ENCODE measurements around the gene ACAD10. TPM values are rescaled to one million over a fixed set of nuclear protein-coding genes. Genes with fewer than 3 reads are reported as not detected.
"Not testable (repeated sequence)": the region's sequence is repeated elsewhere in the genome, so short reads cannot be mapped to it uniquely, and the experiment has no call there.

Gene ACAD10
- total RNA-seq (2014; rRNA removed; shearing (Covaris generic)): 11.1 and 12.4 TPM in 2 replicates

DNA sequence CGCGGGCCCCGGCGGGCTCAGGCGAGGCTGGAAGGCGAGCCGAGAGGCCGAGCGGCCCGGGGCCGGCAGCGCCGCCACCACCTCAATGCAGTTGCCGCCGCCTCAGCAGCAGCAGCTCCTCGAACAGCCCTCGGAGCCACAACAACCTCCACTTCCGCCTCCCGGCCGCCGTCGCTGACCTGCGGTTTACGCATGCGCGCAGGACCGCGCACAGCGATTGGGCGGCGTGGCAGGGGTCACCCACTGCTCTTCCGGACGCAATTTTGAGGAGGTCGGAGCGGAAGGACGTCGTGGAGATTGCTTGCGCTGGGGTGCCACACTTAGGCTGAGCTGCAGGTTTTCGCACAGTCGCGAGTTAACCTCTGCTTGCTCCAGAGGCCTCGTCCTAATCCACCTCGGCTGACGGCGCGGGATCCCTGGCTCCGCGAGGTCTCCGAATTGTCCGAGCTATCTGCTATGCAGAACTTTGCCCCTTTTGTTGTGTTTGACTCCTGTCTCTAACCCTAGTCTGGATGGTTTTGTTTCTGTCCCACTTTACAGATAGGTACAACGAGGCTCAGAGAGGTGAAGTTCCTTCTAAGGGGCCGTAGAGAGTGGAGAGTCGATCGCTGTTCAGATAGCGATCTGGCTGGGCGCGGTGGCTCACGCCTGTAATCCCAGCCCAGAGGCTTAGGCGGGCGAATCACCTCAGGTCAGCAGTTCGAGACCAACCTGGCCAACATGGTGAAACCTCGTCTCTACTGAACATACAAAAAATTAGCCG, at the start of gene ACAD10, which contains the start of gene BRAP:
Gene ACAD10, plus strand, starts transcription at position 243 of the 763 bp plus-strand sequence. CDS start 6,657 bp downstream, outside the sequence.
Gene BRAP, minus strand, starts transcription at position 146 of the 763 bp plus-strand sequence. CDS start 164 bp downstream, outside the sequence.
- DNase-seq (ENCODE audit: low spot score): peak; percentile 95

DNA sequence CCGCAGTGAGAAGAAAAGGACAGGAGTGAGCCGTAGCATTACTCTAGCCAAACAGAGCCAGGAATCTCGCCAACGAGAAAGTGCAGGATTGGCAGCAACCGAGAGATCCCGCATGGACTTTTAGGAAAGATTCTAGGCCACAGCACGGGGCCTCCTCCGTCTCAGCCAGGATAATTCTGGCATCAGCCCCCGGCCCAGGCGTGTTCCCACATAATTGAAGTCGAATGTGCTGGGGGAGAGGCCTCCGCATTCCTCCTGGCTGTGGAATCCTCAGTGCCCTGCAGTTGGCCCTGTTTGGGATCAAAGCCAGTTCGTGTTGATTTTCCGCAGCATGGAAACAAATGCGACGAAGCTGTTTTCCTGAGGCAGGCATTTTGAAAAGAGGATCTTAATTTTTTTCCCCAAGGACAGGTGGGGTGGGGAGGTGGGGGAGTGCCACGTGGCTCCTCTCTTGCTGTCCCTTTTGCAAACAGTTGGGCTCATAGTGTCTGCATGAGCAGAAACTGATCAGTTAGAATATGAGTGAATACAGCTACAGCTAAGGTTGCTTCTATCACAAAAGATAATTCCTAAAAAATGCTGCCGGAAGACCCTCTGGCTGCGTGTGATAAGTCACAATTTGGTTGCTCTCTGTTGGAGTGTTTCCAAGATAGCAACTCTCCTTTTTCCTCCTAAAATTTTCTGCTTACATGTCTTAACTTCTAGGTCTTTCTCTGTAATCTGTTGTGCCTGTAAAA, 49.5 kb upstream of the ACAD10 start:
- DNase-seq (ENCODE audit: low spot score): no peak

DNA sequence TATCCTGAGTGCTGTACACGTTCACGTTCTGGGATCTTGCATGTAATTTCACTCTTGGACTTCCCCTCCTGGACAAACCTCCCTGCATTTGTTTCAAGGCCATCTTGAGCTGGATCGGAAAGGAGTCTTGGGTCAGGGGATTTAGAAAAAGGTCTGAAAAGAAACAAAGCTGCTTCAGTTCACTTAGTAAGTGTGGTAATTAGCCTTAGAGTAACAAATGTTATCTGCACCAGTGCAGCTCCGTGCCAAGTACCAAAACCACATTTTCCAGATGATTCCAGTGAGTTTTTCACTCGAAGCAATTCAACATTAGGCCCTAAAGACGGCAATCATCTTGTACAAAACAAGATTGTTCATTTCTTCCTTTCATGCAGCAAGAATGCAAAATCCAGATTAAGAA, 47.3 kb upstream of the ACAD10 start:
- no peak for DNase-seq (ENCODE audit: low spot score)

DNA sequence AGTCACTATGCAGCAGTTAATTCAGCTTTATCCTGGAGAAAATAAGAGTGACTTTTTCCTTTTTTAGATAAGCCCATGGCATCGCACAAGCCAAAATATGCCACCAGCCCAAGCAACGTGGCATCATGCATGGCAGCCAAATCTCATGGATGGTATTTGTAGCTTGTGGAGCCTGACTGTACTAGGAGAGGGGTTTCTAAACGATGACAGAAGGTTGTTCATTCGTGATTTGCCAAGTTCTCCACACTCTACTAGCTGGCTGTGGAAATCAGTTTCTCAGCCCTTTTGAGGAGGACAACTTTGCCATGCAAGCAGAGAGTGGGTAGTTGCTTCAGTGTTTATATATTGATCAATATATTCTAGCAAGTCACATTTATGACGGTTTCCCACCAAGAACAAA, 45.3 kb upstream of the ACAD10 start:
- DNase-seq (ENCODE audit: low spot score): no peak

DNA sequence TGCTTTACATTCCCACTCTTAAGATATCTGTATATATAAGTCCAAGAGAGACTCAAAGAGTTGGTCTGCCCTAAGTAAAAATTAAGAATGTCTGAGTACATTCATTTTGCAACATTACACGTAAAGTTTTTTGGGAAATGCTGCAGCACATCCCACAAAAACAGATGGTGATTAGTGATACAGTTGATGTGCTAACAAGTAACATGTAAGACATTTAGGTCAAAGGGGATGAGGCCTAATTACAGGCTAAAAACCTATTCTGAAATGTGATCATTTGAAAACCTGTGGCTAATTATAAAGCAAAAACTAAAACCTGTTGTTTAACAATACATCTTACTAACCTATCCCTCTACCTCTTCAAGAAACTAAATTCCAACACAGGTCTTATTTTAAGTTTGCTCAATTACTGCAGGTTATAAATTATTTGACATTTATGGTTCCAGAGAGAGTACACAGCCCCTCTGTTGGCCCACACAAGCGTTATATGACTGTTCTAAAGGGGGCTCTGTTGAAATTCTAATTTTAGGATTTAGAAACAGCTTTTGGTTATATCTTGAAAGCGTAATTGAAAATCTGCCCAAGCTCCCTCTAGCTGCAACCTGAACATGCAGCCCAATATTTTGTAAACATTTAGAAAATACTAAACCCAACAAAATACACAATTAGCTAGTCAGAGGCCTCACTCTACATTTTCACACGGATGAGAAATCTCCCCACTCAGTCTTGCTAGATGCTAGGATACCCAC, 43.0 kb upstream of the ACAD10 start:
- no peak for DNase-seq (ENCODE audit: low spot score)

DNA sequence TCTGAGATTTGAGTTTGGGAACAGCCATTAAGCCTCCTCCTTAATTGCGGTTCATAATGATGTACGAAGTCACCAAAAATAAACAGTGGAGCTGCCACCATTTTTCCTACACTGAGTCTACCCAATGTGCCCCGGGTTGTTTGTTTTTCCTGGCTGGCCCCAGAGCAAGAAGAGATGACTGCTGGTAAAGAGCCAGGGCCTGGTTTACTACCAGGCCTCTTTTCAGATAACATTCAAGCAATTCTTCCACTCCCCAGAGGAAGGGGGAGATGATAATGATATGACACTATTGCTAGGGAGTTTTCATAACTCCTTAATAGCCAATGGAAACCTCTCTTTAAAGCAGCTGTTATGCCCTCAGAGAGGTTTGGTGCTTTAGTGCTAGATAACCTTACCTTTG, 42.4 kb upstream of the ACAD10 start:
- no peak for DNase-seq (ENCODE audit: low spot score)

DNA sequence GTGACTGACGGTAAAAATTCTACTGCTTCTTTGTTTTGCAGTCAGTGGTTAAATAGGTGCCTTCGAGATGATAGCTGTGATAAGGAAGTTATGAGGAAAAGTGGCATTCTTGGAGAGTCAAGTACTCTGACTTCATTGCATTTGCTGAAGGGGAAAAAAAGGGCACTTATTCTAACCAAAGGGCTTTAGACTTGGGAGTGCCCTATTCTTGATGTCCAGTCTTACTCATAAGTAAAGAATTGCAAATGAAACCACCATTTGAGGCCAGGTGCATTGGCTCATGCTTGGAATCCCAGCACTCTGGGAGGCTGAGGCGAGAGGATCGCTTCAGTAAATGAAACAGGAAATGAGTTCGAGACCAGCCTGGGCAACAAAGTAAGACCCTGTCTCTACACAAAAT, 40.4 kb upstream of the ACAD10 start:
- peak; percentile 8 for DNase-seq (ENCODE audit: low spot score)

DNA sequence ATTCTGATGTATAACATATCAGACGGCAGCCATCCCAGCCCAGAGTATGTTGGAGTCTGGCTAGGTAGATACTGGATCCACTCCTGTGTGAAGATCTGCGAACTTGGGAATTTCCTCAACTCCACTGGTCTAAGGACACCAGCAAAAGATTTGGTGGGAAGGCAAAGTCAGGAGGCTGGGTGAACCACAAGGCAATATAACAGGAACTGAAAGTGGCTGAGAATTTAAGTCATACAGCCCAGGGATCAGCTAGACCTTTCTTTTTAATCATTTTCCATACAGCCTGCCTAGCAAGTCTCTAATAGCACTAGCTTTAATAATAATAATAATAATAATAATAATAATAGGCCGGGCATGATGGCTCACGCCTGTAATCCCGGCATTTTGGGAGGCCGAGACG, 34.9 kb upstream of the ACAD10 start:
- DNase-seq (ENCODE audit: low spot score): no peak

DNA sequence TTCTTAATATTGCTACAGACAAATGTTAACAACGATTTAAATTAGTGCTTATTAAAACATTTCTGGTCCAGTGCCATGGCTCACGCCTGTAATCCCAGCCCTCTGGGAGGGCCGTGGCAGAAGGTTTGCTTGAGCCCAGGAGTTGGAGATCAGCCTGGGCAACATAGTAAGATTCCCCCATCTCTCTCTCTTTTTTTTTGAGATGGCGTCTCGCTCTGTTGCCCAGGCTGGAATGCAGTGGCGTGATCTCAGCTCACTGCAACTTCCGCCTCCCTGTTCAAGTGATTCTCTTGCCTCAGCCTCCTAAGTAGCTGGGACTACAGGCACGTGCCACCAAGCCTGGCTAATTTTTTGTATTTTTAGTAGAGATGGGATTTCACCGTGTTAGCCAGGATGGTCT, 33.3 kb upstream of the ACAD10 start:
- DNase-seq (ENCODE audit: low spot score): not testable (repeated sequence)

DNA sequence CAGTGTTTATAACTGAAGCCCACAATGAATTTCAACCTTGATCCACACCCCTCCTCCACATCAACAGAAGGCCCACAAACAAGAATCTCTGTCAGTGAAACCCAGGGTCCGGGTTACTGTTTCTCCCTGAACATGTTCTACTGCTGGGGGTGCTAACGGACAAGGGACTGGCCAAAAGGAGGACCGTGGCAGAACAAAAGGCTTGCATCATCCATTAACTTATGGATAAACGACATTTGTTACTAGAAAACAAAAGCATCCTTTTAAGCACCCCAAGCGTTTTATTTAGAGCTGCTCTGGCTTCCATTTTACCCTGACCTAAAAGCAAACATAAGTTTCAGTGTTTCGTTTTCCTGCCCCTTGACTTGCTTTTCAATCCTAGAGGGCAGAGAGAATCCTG, 32.3 kb upstream of the ACAD10 start:
- DNase-seq (ENCODE audit: low spot score): no peak

DNA sequence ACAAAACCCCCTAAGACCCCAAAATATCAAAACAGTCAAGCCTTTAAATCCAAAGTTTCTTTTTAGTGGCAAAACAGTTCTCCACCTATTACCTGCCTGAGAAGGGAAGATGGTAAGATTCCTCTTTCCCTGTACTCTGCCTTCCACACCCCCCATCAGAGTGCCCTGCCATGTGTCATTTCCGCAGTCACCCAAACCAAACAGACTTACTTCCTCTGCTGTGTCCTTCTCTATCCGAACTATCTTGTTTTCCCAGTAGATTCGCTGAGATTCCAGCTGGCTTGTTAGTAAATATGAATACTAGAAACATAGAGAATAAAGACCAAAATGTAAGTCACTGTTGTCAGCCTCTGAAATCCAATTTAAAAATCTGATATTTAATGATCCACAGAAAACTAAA, 30.5 kb upstream of the ACAD10 start:
- DNase-seq (ENCODE audit: low spot score): no peak

DNA sequence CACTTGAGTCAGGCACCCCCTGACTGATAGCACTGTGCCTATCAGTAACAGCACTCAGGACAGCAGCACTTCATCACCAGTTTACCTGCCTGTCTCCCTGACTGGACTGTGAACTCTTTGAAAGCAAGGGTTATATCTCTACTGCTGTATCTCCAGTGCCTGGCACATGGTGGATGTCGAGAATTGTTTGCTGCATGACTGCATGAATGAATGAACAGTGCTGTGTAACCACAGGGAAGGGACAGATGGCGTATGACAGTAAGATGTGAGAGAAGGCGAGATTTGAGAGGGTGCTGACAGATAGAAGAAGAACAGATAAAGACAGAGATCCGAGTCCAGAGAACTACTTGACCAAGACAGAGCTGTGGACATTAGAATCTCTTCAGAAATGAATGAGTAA, 29.8 kb upstream of the ACAD10 start:
- DNase-seq (ENCODE audit: low spot score): no peak

DNA sequence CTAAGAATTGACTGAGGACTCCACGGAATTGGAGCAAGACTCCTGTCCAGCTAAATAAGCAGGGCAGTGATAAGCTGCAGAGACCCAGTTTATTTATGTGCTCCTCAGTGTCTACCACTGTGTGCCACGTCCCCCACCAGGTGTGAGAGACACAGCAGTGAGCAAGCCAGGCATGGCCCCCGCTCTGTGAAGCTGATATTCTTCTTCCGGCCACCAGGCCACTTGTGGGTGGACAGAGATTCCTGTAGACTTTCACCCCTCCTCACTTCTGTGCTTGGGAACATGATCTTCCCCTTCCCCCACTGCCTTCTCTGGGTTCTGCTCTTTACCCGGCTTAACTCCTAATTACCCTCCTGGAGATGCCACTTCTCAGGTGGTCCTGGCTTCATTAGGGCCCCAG, 21.4 kb upstream of the ACAD10 start:
- DNase-seq (ENCODE audit: low spot score): no peak

DNA sequence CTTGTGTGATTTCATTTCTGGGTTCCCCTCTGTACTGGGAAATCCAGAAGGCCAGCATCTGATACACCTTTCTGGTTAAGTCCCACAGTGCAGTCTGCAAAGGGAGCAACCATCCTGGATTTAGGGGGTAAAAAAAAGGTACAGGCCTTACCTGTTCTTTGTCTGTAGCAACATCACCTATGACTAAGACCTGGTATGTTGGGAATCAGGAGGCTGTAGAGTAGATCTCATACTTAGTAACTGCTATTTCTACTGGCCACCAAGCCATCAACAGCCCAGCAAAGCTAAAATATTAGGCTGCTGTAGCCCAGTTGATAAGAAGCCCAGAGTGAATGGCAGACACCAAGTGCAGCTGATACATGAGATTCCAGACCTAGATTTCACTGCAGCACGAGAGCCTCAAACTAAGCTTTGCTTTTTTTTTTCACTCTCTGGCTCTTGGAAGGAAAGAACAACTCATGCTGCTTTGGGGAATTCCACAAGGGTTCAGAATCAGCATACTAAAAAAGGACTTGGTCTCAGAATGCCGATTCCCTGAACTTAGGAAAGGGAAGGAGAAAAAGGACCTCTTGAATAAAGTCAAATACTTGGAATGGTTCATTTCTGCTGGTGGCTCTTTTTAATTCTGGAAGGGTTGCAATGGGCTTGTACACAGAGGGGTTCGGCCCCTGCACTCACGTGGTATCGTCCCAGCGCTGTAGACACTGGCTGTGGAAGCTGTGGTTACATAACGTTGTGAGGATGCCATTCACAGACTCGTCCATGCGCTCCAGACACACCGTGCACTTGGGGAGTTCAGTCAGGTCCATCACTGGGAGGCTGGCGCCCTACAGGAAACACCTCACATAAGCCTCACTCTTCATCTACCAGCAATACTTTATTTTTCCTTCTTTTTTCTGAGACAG, 20.6 kb upstream of the ACAD10 start:
- no peak for DNase-seq (ENCODE audit: low spot score)

DNA sequence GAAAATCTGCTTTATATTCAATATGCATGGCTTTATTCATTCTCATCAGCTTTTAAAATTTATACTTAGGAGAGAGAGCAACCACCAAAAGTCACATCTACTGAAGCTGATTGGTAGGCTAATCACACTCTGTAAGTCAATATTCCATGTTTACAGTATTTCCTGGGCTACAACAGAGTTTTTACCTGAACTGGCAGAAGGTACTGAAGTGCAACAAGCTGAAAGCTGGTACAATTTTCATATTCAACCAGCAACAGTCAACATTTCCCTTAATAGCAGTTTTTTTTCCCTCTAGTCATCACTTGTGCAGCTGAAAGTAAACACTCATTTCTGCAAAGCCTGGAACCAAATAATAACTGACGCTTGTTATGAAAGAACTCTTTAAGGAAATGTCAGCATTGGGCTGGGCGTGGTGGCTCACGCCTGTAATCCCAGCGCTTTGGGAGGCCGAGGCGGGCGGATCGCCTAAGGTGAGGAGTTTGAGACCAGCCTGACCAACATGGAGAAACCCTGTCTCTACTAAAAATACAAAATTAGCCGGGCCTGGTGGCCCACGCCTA, 13.0 kb upstream of the ACAD10 start:
- no peak for DNase-seq (ENCODE audit: low spot score)

DNA sequence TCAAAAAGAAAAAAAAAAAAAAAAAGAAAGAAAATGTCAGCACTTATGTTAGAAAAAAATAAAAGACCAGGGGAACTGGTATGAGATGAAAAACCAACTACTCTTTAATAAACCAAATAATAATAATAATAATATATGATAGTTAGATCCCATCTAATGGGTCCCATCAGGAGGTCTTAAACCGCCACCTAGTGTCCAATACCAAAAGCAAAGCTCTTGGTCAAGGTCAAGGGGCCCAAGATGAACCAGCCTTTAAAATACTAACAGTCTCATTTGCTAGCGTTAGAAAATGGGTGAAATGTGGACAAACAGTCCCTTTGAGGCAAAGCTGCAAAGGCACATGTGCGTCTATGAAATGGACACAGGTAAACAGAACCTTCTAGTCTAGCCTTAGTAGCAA, 12.3 kb upstream of the ACAD10 start:
- DNase-seq (ENCODE audit: low spot score): peak; percentile 39

DNA sequence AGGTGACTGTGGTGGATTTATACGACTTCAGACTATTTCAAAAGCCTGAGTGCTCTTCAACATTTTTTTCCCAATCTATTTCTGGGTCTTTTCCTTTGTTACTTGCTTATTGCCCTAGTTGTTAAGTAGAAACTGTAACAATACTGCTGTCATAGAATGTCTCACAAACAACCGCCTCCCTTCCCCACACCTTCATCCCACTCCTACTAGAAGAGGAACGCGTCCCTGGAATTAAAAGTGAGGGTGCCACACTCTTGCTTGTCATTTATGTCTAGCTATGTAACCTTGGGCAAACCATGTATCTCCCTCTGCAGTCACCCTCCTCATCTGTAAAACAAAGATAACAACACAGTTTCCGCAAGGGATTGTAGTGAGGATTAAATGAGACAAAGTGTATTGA, 8.7 kb upstream of the ACAD10 start:
- DNase-seq (ENCODE audit: low spot score): no peak

DNA sequence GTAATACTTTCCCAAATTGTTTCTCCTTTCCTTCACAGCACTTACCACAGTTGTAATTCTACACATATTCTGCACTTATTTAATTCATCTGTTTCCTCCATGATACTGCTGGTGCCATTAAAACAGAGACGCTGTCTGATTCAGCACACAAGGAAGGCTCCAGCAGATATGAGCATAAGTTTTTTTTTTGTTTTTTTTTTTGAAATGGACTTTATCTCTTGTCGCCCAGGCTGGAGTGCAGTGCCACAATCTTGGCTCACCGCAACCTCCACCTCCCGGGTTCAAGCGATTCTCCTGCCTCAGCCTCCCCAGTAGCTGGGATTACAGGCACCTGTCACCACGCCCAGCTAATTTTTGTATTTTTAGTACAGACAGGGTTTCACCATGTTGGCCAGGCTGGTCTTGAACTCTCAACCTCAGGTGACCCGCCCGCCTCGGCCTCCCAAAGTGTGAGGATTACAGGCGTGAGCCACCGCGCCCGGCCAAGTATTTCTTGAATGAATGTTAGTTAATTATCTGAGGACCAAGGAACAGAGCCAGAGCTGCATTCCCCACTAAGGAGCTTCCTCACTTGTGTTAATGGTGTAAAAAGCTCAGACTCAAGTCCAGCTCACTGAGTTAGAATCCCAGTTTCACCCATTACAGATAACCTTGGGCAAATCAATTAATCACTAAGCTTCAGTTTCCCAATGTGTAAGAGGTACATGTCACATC, 1.2 kb upstream of the ACAD10 start:
- not testable (repeated sequence) for DNase-seq (ENCODE audit: low spot score)

DNA sequence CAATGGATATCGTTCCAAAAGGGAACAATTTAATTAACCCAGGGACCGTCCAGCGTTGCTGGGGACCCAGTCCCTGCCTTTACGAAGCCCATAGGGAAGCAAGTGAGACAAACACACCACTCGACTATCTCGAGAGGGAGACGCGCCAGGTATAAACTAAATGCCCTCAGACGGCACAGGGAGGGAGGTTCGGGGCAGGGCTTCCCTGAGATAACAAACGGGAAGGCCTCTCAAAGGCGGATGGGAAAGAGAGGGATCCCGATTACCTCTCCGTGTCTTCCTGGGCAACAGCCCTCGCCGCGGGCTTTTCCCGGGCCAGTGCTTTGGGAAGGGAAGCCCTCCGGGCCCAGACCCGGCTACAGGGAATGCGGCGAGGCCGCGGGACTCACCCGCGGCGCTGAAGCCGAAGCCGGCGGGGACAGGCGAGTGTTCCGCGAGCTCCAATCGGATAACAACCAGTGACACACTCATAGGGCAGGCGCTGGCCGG, 487 bp upstream of the ACAD10 start:
- peak; percentile 53 for DNase-seq (ENCODE audit: low spot score)

DNA sequence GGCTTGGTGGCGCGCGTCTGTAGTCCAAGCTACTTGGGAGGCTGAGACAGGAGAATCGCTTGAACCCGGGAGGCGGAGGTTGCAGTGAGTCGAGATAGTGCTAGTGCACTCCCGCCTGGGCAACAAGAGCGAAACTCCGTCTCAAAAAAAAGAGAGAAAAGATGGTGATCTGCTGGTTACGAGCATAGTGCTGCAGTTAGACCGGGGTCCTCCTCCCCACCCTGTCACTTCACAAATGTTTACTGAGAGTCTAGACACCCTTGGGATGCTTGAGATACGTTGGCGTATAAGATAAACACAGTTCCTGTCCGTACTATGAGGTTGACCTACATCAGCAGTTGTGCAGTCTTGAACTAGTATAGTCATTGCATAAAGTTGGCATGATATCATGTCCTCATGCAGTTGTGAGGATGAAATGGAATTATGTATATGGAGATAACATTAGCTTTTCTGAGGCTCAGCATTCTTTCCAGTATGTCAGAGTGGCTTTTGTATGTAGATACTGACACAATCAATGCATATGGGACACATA, 787 bp downstream of the ACAD10 start:
- no peak for DNase-seq (ENCODE audit: low spot score)
